Omental fat pad (tissue), 4 donors: ENCODE measurements around the gene PLAC1. TPM values are rescaled to one million over a fixed set of nuclear protein-coding genes. Genes with fewer than 3 reads are reported as not detected.

Source experiments
- ATAC-seq: fragments of 150-250 bp; one replicate; pipeline ENCODE4 v1.9.1; 2016; ENCODE audit warnings: mild to moderate bottlenecking, moderate library complexity; ENCODE audit not compliant: low FRiP score
- DNase-seq: peaks from one replicate; pipeline ENCODE4 v3.0.0-alpha.2; 2019; ENCODE audit warnings: low spot score
- CTCF ChIP-seq, 3 donors: fragments of 450-650 bp; IDR thresholded peaks; one replicate each; pipeline ENCODE4 v1.5.1; 2016 to 2017; ENCODE audit warnings: antibody characterized with exemption in 3 of 3, mild to moderate bottlenecking in 3 of 3, moderate library complexity in 2 of 3
- total RNA-seq, 4 donors: library from RNA; depleted of rRNA; stranded (reverse); fragments of >200 nt; gene quantifications; one replicate each; pipeline ENCODE4 v1.1.0, GENCODE V29; 2016

Gene PLAC1
- total RNA-seq, 4 donors from 2014 or later, result not detected

- TF ChIP-seq CTCF (IDR thresholded peaks at IDR 0.05), result no peak
- ATAC-seq (no peak), DNase-seq (no peak)
Measured at GRCh38 chrX:134692233-134692632, 34.0 kb upstream of the PLAC1 start.

GRCh38 chrX:134691453-134691852 lies 33.2 kb upstream of the PLAC1 start:
- ATAC-seq, result no peak
- no peak for TF ChIP-seq CTCF (IDR thresholded peaks at IDR 0.05)
- DNase-seq, result no peak

GRCh38 chrX:134688839-134689238 lies 30.6 kb upstream of the PLAC1 start:
- DNase-seq, result no peak
- no peak for TF ChIP-seq CTCF (IDR thresholded peaks at IDR 0.05)
- no peak for ATAC-seq

- ATAC-seq, result no peak
- no peak for DNase-seq
- no peak for TF ChIP-seq CTCF (IDR thresholded peaks at IDR 0.05)
Measured at GRCh38 chrX:134688031-134688823, 30.0 kb upstream of the PLAC1 start.

GRCh38 chrX:134685668-134686067 lies 27.4 kb upstream of the PLAC1 start:
- DNase-seq, result no peak
- ATAC-seq, result no peak
- no peak for TF ChIP-seq CTCF (IDR thresholded peaks at IDR 0.05)

GRCh38 chrX:134684956-134685355 lies 26.7 kb upstream of the PLAC1 start:
- DNase-seq, result no peak

More at GRCh38 chrX:134684956-134685355, 26.7 kb upstream of the PLAC1 start:
- no peak for ATAC-seq
- no peak for TF ChIP-seq CTCF (IDR thresholded peaks at IDR 0.05)
